Measurements from ENCODE around the gene CEACAM19.
"Not testable (repeated sequence)": the region's sequence is repeated elsewhere in the genome, so short reads cannot be mapped to it uniquely, and the experiment has no call there.

GRCh38 chr19:44670027-44670426, 1.3 kb upstream of the CEACAM19 start:
- TF ChIP-seq CREB1 (IDR thresholded peaks at IDR 0.05; ENCODE audit: low read depth); NR2C1 (IDR thresholded peaks at IDR 0.05); HCFC1 (IDR thresholded peaks at IDR 0.05; ENCODE audit: low read length); HDGF (IDR thresholded peaks at IDR 0.05); POLR2A (IDR thresholded peaks at IDR 0.05; ENCODE audit: low read depth, low read length); ZBTB40 (IDR thresholded peaks at IDR 0.05; ENCODE audit: borderline replicate concordance); TBL1XR1 (IDR thresholded peaks at IDR 0.05; ENCODE audit: low read depth, low read length); BCL3 (IDR thresholded peaks at IDR 0.05; ENCODE audit: borderline replicate concordance, insufficient read depth, low read depth, low read length, poor library complexity, severe bottlenecking); IRF5 (IDR thresholded peaks at IDR 0.05; ENCODE audit: borderline replicate concordance): not testable (repeated sequence)
- TF ChIP-seq, protein P1, sequence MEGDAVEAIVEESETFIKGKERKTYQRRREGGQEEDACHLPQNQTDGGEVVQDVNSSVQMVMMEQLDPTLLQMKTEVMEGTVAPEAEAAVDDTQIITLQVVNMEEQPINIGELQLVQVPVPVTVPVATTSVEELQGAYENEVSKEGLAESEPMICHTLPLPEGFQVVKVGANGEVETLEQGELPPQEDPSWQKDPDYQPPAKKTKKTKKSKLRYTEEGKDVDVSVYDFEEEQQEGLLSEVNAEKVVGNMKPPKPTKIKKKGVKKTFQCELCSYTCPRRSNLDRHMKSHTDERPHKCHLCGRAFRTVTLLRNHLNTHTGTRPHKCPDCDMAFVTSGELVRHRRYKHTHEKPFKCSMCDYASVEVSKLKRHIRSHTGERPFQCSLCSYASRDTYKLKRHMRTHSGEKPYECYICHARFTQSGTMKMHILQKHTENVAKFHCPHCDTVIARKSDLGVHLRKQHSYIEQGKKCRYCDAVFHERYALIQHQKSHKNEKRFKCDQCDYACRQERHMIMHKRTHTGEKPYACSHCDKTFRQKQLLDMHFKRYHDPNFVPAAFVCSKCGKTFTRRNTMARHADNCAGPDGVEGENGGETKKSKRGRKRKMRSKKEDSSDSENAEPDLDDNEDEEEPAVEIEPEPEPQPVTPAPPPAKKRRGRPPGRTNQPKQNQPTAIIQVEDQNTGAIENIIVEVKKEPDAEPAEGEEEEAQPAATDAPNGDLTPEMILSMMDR (IDR thresholded peaks at IDR 0.05 in 2 of 3, conservative IDR thresholded peaks at IDR 0.05 in 1 of 3; ENCODE audit: control insufficient read depth in 2 of 3, extremely low read depth in 1 of 3, insufficient read depth in 1 of 3, low read depth in 3 of 3, low read length in 3 of 3), result not testable (repeated sequence)
